H1 (cell line): ENCODE data around the gene NUFIP2. TPM values are rescaled to one million over a fixed set of nuclear protein-coding genes. Genes with fewer than 3 reads are reported as not detected.

Experiments
- CTCF ChIA-PET: fragments of 300-600 bp; sonication (Branson Sonifier 250); formaldehyde crosslinking; loops from one replicate; lab custom pipeline; 2021; ENCODE audit not compliant: partially characterized antibody; lab: Charles Lee
- POLR2A ChIA-PET: fragments of 300-600 bp; sonication (Branson Sonifier 250); formaldehyde crosslinking; loops from one replicate; lab custom pipeline; 2021; ENCODE audit warnings: inconsistent platforms; ENCODE audit not compliant: partially characterized antibody; lab: Charles Lee
- DNase-seq, 2 experiments: peaks; one replicate each; pipeline versions ENCODE4 v3.0.0 to v3.0.0-alpha.2; 2010 to 2022; ENCODE audit warnings: low spot score in 2 of 2, low read depth in 1 of 2, mixed read lengths in 1 of 2
- FAIRE-seq: peaks from 2 replicates; lab custom pipeline; 2011; peaks lifted over from hg19 to GRCh38; lab: Jason Lieb, UNC
- H2AFZ ChIP-seq: 2 replicates; pipeline ENCODE4 v1.8.1; 2012; ENCODE audit warnings: low read length, inconsistent platforms
- H2AK5ac ChIP-seq: 2 replicates; pipeline ENCODE4 v1.6.1; 2013; ENCODE audit warnings: low read depth, low read length
- H2BK120ac ChIP-seq: replicated peaks from 2 replicates; pipeline ENCODE3; 2013; ENCODE audit warnings: low read depth, low read length, inconsistent platforms
- H2BK12ac ChIP-seq: 2 replicates; pipeline ENCODE4 v1.6.1; 2013; ENCODE audit warnings: low read depth, low read length
- H2BK15ac ChIP-seq: 2 replicates; pipeline ENCODE4 v1.6.1; 2013; ENCODE audit warnings: low read length
- H2BK20ac ChIP-seq: 2 replicates; pipeline ENCODE4 v1.6.1; 2013; ENCODE audit warnings: low read length
- H2BK5ac ChIP-seq: 2 replicates; pipeline ENCODE4 v1.6.1; 2013; ENCODE audit warnings: low read depth, low read length
- H3K14ac ChIP-seq: 2 replicates; pipeline ENCODE4 v1.6.1; 2013; ENCODE audit warnings: inconsistent platforms; ENCODE audit not compliant: insufficient read length
- H3K18ac ChIP-seq: 2 replicates; pipeline ENCODE4 v1.6.1; 2013; ENCODE audit warnings: low read length; ENCODE audit errors: extremely low read depth
- H3K23ac ChIP-seq: 2 replicates; pipeline ENCODE4 v1.6.1; 2013; ENCODE audit warnings: inconsistent platforms; ENCODE audit not compliant: insufficient read length
- H3K23me2 ChIP-seq: 2 replicates; pipeline ENCODE4 v1.6.1; 2013; ENCODE audit warnings: low read depth, low read length
- H3K27ac ChIP-seq: 2 replicates; pipeline ENCODE4 v1.6.1; 2011; ENCODE audit warnings: low read depth, low read length, inconsistent platforms
- H3K27me3 ChIP-seq, 4 experiments: replicated peaks in 1 of 4; 1 replicate in 1 of 4; 2 replicates in 3 of 4; pipeline versions ENCODE4 v1.6.1 to v1.8.1; 2011 to 2013; ENCODE audit warnings: low read length in 3 of 4, mild to moderate bottlenecking in 3 of 4, inconsistent platforms in 2 of 4, mixed read lengths in 2 of 4, moderate library complexity in 1 of 4; ENCODE audit not compliant: control insufficient read depth in 3 of 4, insufficient read depth in 3 of 4; ENCODE audit errors: extremely low read depth in 1 of 4
- H3K36me3 ChIP-seq, 4 experiments: 2 replicates each; pipeline versions ENCODE4 v1.6.1 to v1.8.1; 2011 to 2013; ENCODE audit warnings: mild to moderate bottlenecking in 4 of 4, low read length in 3 of 4, moderate library complexity in 2 of 4, control low read depth in 1 of 4, inconsistent platforms in 1 of 4; ENCODE audit not compliant: insufficient read depth in 4 of 4, control insufficient read depth in 2 of 4
- H3K4ac ChIP-seq: replicated peaks from 2 replicates; pipeline ENCODE3; 2013; ENCODE audit warnings: low read length, low read depth, mixed read lengths, inconsistent platforms; ENCODE audit not compliant: insufficient read length
- H3K4me1 ChIP-seq, 4 experiments: replicated peaks in 1 of 4; 1 replicate in 1 of 4; 2 replicates in 3 of 4; pipeline versions ENCODE4 v1.6.1 to v1.8.1; 2011 to 2013; ENCODE audit warnings: low read length in 3 of 4, inconsistent platforms in 2 of 4, mixed read lengths in 1 of 4; ENCODE audit not compliant: insufficient read depth in 4 of 4, control insufficient read depth in 3 of 4
- H3K4me2 ChIP-seq, 2 experiments: 2 replicates each; pipeline versions ENCODE4 v1.6.1 to v1.8.1; 2011 to 2013; ENCODE audit warnings: low read depth in 2 of 2, low read length in 2 of 2, control low read depth in 1 of 2, inconsistent platforms in 1 of 2, mild to moderate bottlenecking in 1 of 2; ENCODE audit not compliant: insufficient read depth in 1 of 2
- H3K4me3 ChIP-seq, 4 experiments: fragments of 200-600, 300-600 bp in 1 of 4; sonication (generic), shearing (Covaris generic), sonication (Bioruptor Twin) in 1 of 4; 2 replicates each; pipeline versions ENCODE4 v1.5.1 to v1.8.1; 2011 to 2016; ENCODE audit warnings: low read length in 4 of 4, low read depth in 3 of 4, control low read depth in 2 of 4, inconsistent platforms in 2 of 4, mild to moderate bottlenecking in 2 of 4, mixed read lengths in 1 of 4, moderate library complexity in 1 of 4; ENCODE audit not compliant: insufficient read depth in 2 of 4; ENCODE audit errors: extremely low read depth in 1 of 4
- H3K56ac ChIP-seq: replicated peaks from 2 replicates; pipeline ENCODE3; 2013; ENCODE audit warnings: low read depth, mild to moderate bottlenecking, mixed read lengths, low read length, inconsistent platforms; ENCODE audit not compliant: insufficient read length
- H3K79me1 ChIP-seq: 2 replicates; pipeline ENCODE4 v1.6.1; 2013; ENCODE audit warnings: low read depth, low read length, control low read depth
- H3K79me2 ChIP-seq, 2 experiments: 2 replicates each; pipeline versions ENCODE4 v1.6.1 to v1.8.1; 2012 to 2013; ENCODE audit warnings: low read length in 2 of 2, mild to moderate bottlenecking in 2 of 2, inconsistent platforms in 1 of 2; ENCODE audit not compliant: insufficient read depth in 2 of 2, control insufficient read depth in 1 of 2
- H3K9ac ChIP-seq, 4 experiments: replicated peaks in 1 of 4; 1 replicate in 1 of 4; 2 replicates in 3 of 4; pipeline versions ENCODE4 v1.6.1 to v1.8.1; 2011 to 2013; ENCODE audit warnings: low read depth in 3 of 4, low read length in 3 of 4, control low read depth in 2 of 4, mild to moderate bottlenecking in 2 of 4, moderate library complexity in 2 of 4, inconsistent platforms in 1 of 4; ENCODE audit errors: extremely low read depth in 1 of 4
- H3K9me3 ChIP-seq, 2 experiments: 2 replicates each; pipeline versions ENCODE4 v1.6.1 to v1.8.1; 2012 to 2013; ENCODE audit warnings: mild to moderate bottlenecking in 2 of 2, moderate library complexity in 2 of 2, control low read depth in 1 of 2, inconsistent platforms in 1 of 2, low read depth in 1 of 2, low read length in 1 of 2, mixed read lengths in 1 of 2; ENCODE audit not compliant: insufficient read depth in 2 of 2
- H4K20me1 ChIP-seq, 2 experiments: replicated peaks in 1 of 2; 2 replicates each; pipeline versions ENCODE3 to v1.8.1; 2011 to 2013; ENCODE audit warnings: inconsistent platforms in 2 of 2, low read length in 2 of 2, mild to moderate bottlenecking in 1 of 2; ENCODE audit not compliant: insufficient read depth in 2 of 2, control insufficient read depth in 1 of 2
- H4K5ac ChIP-seq: 2 replicates; pipeline ENCODE4 v1.6.1; 2013; ENCODE audit warnings: low read length, low read depth, mixed read lengths, inconsistent platforms; ENCODE audit not compliant: insufficient read length
- H4K8ac ChIP-seq: 2 replicates; pipeline ENCODE4 v1.8.0; 2013; ENCODE audit warnings: mild to moderate bottlenecking, moderate library complexity, low read length, inconsistent platforms; ENCODE audit not compliant: insufficient read depth; ENCODE audit errors: extremely low read depth
- H4K91ac ChIP-seq: replicated peaks from 2 replicates; pipeline ENCODE3; 2013; ENCODE audit warnings: low read length, mixed read lengths, inconsistent platforms; ENCODE audit not compliant: insufficient read length
- BCL11A ChIP-seq, 2 experiments: IDR thresholded peaks; one replicate each; pipeline ENCODE4 v1.6.1; 2011; ENCODE audit warnings: low read depth in 2 of 2, low read length in 2 of 2, mild to moderate bottlenecking in 2 of 2
- CBX8 ChIP-seq: fragments of 300-800, 300-1000 bp; sonication (generic); IDR thresholded peaks from 2 replicates; pipeline ENCODE4 v1.7.1; 2016; ENCODE audit warnings: low read depth, low read length, borderline replicate concordance
- EGR1 ChIP-seq: IDR thresholded peaks from 2 replicates; pipeline ENCODE4 v1.6.1; 2011; ENCODE audit warnings: low read depth, low read length, borderline replicate concordance
- FOSL1 ChIP-seq: IDR thresholded peaks from 2 replicates; pipeline ENCODE4 v1.6.1; 2011; ENCODE audit warnings: mild to moderate bottlenecking, low read depth, low read length, moderate library complexity; ENCODE audit not compliant: insufficient read depth
- GTF2F1 ChIP-seq: IDR thresholded peaks from 2 replicates; pipeline ENCODE4 v1.6.1; 2012; ENCODE audit warnings: low read depth, low read length, improper control_type of control experiment, borderline replicate concordance
- MAFK ChIP-seq: IDR thresholded peaks from 2 replicates; pipeline ENCODE4 v1.6.1; 2012; ENCODE audit warnings: low read depth, mild to moderate bottlenecking, improper control_type of control experiment, low read length
- MAX ChIP-seq: IDR thresholded peaks from 2 replicates; pipeline ENCODE4 v1.6.1; 2012; ENCODE audit warnings: inconsistent platforms
- POLR2AphosphoS5 ChIP-seq: IDR thresholded peaks from 2 replicates; pipeline ENCODE4 v1.6.1; 2011; ENCODE audit warnings: low read depth, low read length
- RAD21 ChIP-seq, 2 experiments: IDR thresholded peaks in 1 of 2; conservative IDR thresholded peaks in 1 of 2; 2 replicates each; pipeline ENCODE4 v1.6.1; 2011; ENCODE audit warnings: low read depth in 2 of 2, low read length in 2 of 2, improper control_type of control experiment in 1 of 2, inconsistent platforms in 1 of 2, mild to moderate bottlenecking in 1 of 2, moderate library complexity in 1 of 2
- RXRA ChIP-seq: IDR thresholded peaks from 2 replicates; pipeline ENCODE4 v1.6.1; 2011; ENCODE audit warnings: low read depth, mild to moderate bottlenecking, low read length, moderate library complexity; ENCODE audit not compliant: insufficient read depth
- SIN3A ChIP-seq, 2 experiments: IDR thresholded peaks in 1 of 2; conservative IDR thresholded peaks in 1 of 2; 2 replicates each; pipeline ENCODE4 v1.6.1; 2011 to 2012; ENCODE audit warnings: low read length in 2 of 2, improper control_type of control experiment in 1 of 2, low read depth in 1 of 2, mild to moderate bottlenecking in 1 of 2
- SRF ChIP-seq: IDR thresholded peaks from 2 replicates; pipeline ENCODE4 v1.6.1; 2011; ENCODE audit warnings: mild to moderate bottlenecking, low read depth, low read length, moderate library complexity
- TBP ChIP-seq: IDR thresholded peaks from 2 replicates; pipeline ENCODE4 v1.6.1; 2011; ENCODE audit warnings: low read depth, low read length, improper control_type of control experiment
- WGBS, 2 experiments: shearing (Covaris generic) in 1 of 2; methylation state at CpG; one replicate each; pipeline versions ENCODE4 v1.1.6 to v1.1.7; 2013 to 2015; ENCODE audit warnings: low lambda C conversion rate in 2 of 2, mixed read lengths in 2 of 2, inconsistent platforms in 1 of 2, low coverage in 1 of 2, missing lambda C conversion rate in 1 of 2; ENCODE audit not compliant: insufficient replicate concordance in 2 of 2, insufficient coverage in 1 of 2, insufficient read length in 1 of 2; ENCODE audit errors: extremely low coverage in 1 of 2, missing lambda C conversion rate in 1 of 2; 5-methylcytosine and 5-hydroxymethylcytosine counted together
- polyA plus RNA-seq, 7 experiments: library from polyadenylated mRNA; depleted of rRNA in 3 of 7; stranded (reverse) in 5 of 7; unstranded in 2 of 7; fragments of >200 nt in 5 of 7; fragments of 200-250 nt in 2 of 7; gene quantifications; 1 replicate in 5 of 7; 2 replicates in 1 of 7; 4 replicates in 1 of 7; pipeline versions ENCODE4 v1.2.1 to v1.2.3, GENCODE V29; 2011 to 2013; ENCODE audit warnings: missing spikeins in 2 of 7, mixed read lengths in 2 of 7
- total RNA-seq: library from RNA; stranded (reverse); fragmentation: NEBNext Ultra II Directional; extraction: Animal tissue kit (Norgen Biotek cat#: 25700); gene quantifications from 2 replicates; pipeline ENCODE4 v1.2.1, GENCODE V29; 2021

NUFIP2 gene
- total and polyA plus RNA-seq, 2 of the 8 experiments (the other 6 are each of a cell fraction or from before 2014, with no cell fraction given): 65.9 to 118 TPM

- H3K79me2 ChIP-seq: no peaks in the 10 kb centered on the region
- no peak for TF ChIP-seq EGR1
- no peak for TF ChIP-seq FOSL1
- no peak for TF ChIP-seq POLR2AphosphoS5
- TF ChIP-seq SRF: no peak
- TF ChIP-seq RXRA: no peak
- TF ChIP-seq MAFK: no peak
- no peak for TF ChIP-seq MAX
- no peak for TF ChIP-seq BCL11A (IDR thresholded peaks at IDR 0.05; ENCODE audit: low read depth in 2 of 2, low read length in 2 of 2)
- TF ChIP-seq TBP: no peak
- no peak for TF ChIP-seq CBX8
- TF ChIP-seq SIN3A (conservative IDR thresholded peaks at IDR 0.05 in 1 of 2, IDR thresholded peaks at IDR 0.05 in 1 of 2; ENCODE audit: low read depth in 1 of 2, low read length in 2 of 2): no peak
- TF ChIP-seq GTF2F1: no peak
- TF ChIP-seq RAD21 (IDR thresholded peaks at IDR 0.05 in 1 of 2, conservative IDR thresholded peaks at IDR 0.05 in 1 of 2; ENCODE audit: low read depth in 2 of 2, low read length in 2 of 2): no peak
- H3K23me2 ChIP-seq: no peaks in the 10 kb centered on the region
- H3K18ac ChIP-seq: no peak overlapping the region
- H3K27me3 ChIP-seq: no peaks in the 10 kb centered on the region
- H3K27ac ChIP-seq: no peak overlapping the region
- DNase-seq: no peak
- no peak overlapping the region for H2BK15ac ChIP-seq
- no peak overlapping the region for H4K91ac ChIP-seq
- H3K9ac ChIP-seq: no peak overlapping the region
- no peak for FAIRE-seq
- WGBS, 2 experiments: 71% methylated on average over 1 of the region's 1 CpG; no CpG with 5 or more reads in 1 of the 2 experiments
- no peaks in the 10 kb centered on the region for H4K20me1 ChIP-seq
- H3K36me3 ChIP-seq: 0 out of 8 replicates have a peak, but pooled peaks cover 0 to 5% (median 0%) of the 10 kb centered on the region in 4 experiments
- no peak overlapping the region for H3K23ac ChIP-seq
- H3K4me2 ChIP-seq: no peak overlapping the region
- no peak overlapping the region for H2BK12ac ChIP-seq
- no peak overlapping the region for H2BK120ac ChIP-seq
- H2AFZ ChIP-seq: no peak overlapping the region
- no peak overlapping the region for H3K4ac ChIP-seq
- no peaks in the 10 kb centered on the region for H3K9me3 ChIP-seq
- H2BK5ac ChIP-seq: no peak overlapping the region
- no peak overlapping the region for H4K5ac ChIP-seq
- peaks cover 0 to 3% (median 1%) of the 10 kb centered on the region in 4 experiments; a peak in 2 of 7 replicates for H3K4me1 ChIP-seq
- H3K14ac ChIP-seq: no peak overlapping the region
- POLR2A ChIA-PET: interaction anchor here (1.1 to 3.5 kb wide), 6 partner anchors 9 to 93 kb away, joined by 3 to 13 read pairs (median 6); partner anchors contain the start of gene NUFIP2
- H4K8ac ChIP-seq: no peak overlapping the region
- CTCF ChIA-PET: interaction anchor here (0.6 to 3.6 kb wide), 18 partner anchors 9 to 379 kb away, joined by 3 to 34 read pairs (median 6); partner anchors contain the start of gene MYO18A
- H2BK20ac ChIP-seq: no peak overlapping the region
- H3K56ac ChIP-seq: no peak overlapping the region
- no peak overlapping the region for H2AK5ac ChIP-seq
- H3K79me1 ChIP-seq: no peaks in the 10 kb centered on the region; the same call in 1 of the 2 replicates
- H3K4me3 ChIP-seq: no peak overlapping the region
Measured at GRCh38 chr17:29250666-29251065, 43.3 kb downstream of the NUFIP2 start.
